ENCODE results near the gene PCSK5. TPM values are rescaled to one million over a fixed set of nuclear protein-coding genes. Genes with fewer than 3 reads are reported as not detected.

The PCSK5 gene
- polyA plus RNA-seq, 1 donor from 2014 or later: 1.7 TPM

- Histone ChIP-seq H3K4me2 (ENCODE audit: low read length) (no peak overlapping the region), H4K20me1 (ENCODE audit: insufficient read depth) (no peaks in the 10 kb centered on the region), H3K9me3 (ENCODE audit: low read length) (no peaks in the 10 kb centered on the region), H3K27ac (ENCODE audit: low read length) (no peak overlapping the region), H3K4me3 (ENCODE audit: low read length) (no peak overlapping the region), H3K9ac (ENCODE audit: low read length) (no peak overlapping the region), H2AFZ (ENCODE audit: low read depth, low read length) (no peak overlapping the region), H3K9me2 (ENCODE audit: insufficient read depth, low read length) (no peaks in the 10 kb centered on the region), H3K27me3 (ENCODE audit: insufficient read depth, low read depth, low read length) (no peaks in the 10 kb centered on the region), H3F3A (ENCODE audit: insufficient read depth, low read length, poor library complexity, severe bottlenecking) (no peaks in the 10 kb centered on the region), H3K36me3 (ENCODE audit: insufficient read depth, low read length) (no peaks in the 10 kb centered on the region), H3K79me2 (replicated peaks; ENCODE audit: insufficient read depth, low read length) (no peaks in the 10 kb centered on the region)
- TF ChIP-seq CTCF (IDR thresholded peaks at IDR 0.05; ENCODE audit: poor library complexity, severe bottlenecking): no peak
- no peak for TF ChIP-seq MXI1 (conservative IDR thresholded peaks at IDR 0.05; ENCODE audit: poor library complexity, severe bottlenecking)
- TF ChIP-seq RAD21 (conservative IDR thresholded peaks at IDR 0.05): no peak
- no peak for TF ChIP-seq TAF1 (IDR thresholded peaks at IDR 0.05; ENCODE audit: low read depth)
- no peak for TF ChIP-seq SMC3 (conservative IDR thresholded peaks at IDR 0.05; ENCODE audit: poor library complexity)
- no peak for TF ChIP-seq EP300 (conservative IDR thresholded peaks at IDR 0.05; ENCODE audit: poor library complexity, severe bottlenecking)
- no peak for TF ChIP-seq POLR2AphosphoS5 (IDR thresholded peaks at IDR 0.05)
Measured at GRCh38 chr9:76374783-76375559, 484.5 kb downstream of the PCSK5 start.

- H3K9me2 ChIP-seq (ENCODE audit: insufficient read depth, low read length): no peaks in the 10 kb centered on the region
- H3K36me3 ChIP-seq (ENCODE audit: insufficient read depth, low read length): no peaks in the 10 kb centered on the region
- no peaks in the 10 kb centered on the region for H3K9me3 ChIP-seq (ENCODE audit: low read length)
Measured at GRCh38 chr9:76377791-76378190, 487.3 kb downstream of the PCSK5 start.

More at GRCh38 chr9:76377791-76378190, 487.3 kb downstream of the PCSK5 start:
- Histone ChIP-seq H3K27me3 (ENCODE audit: insufficient read depth, low read depth, low read length) (no peaks in the 10 kb centered on the region), H2AFZ (ENCODE audit: low read depth, low read length) (no peak overlapping the region), H3K4me3 (ENCODE audit: low read length) (no peak overlapping the region), H3K27ac (ENCODE audit: low read length) (no peak overlapping the region), H3K9ac (ENCODE audit: low read length) (no peak overlapping the region), H3K79me2 (replicated peaks; ENCODE audit: insufficient read depth, low read length) (no peaks in the 10 kb centered on the region), H3K4me2 (ENCODE audit: low read length) (no peak overlapping the region), H3F3A (ENCODE audit: insufficient read depth, low read length, poor library complexity, severe bottlenecking) (no peaks in the 10 kb centered on the region), H4K20me1 (ENCODE audit: insufficient read depth) (no peaks in the 10 kb centered on the region)
- TF ChIP-seq POLR2AphosphoS5 (IDR thresholded peaks at IDR 0.05) (no peak), REST (IDR thresholded peaks at IDR 0.05; ENCODE audit: borderline replicate concordance) (no peak), RAD21 (conservative IDR thresholded peaks at IDR 0.05) (no peak), SMC3 (conservative IDR thresholded peaks at IDR 0.05; ENCODE audit: poor library complexity) (no peak), MXI1 (conservative IDR thresholded peaks at IDR 0.05; ENCODE audit: poor library complexity, severe bottlenecking) (no peak), CTCF (IDR thresholded peaks at IDR 0.05; ENCODE audit: poor library complexity, severe bottlenecking) (no peak), EP300 (conservative IDR thresholded peaks at IDR 0.05; ENCODE audit: poor library complexity, severe bottlenecking) (no peak), EZH2 (IDR thresholded peaks at IDR 0.05; ENCODE audit: borderline replicate concordance, insufficient read depth, low read length, poor library complexity, severe bottlenecking) (no peak), TAF1 (IDR thresholded peaks at IDR 0.05; ENCODE audit: low read depth) (no peak)

Data from neural cell (in vitro differentiated cells).